Uterus (tissue), 4 donors: ENCODE measurements around the gene PARP4. TPM values are rescaled to one million over a fixed set of nuclear protein-coding genes. Genes with fewer than 3 reads are reported as not detected.
"Not testable (repeated sequence)": the region's sequence is repeated elsewhere in the genome, so short reads cannot be mapped to it uniquely, and the experiment has no call there.

Experiments
- DNase-seq, 2 donors: peaks; one replicate each; pipeline ENCODE4 v3.0.0-alpha.2; 2019 to 2020
- H3K27ac ChIP-seq, 2 donors: fragments of 200-600 bp; sonication (generic); 1 replicate in 1 of 2; 2 replicates in 1 of 2; pipeline ENCODE4 v1.5.1; 2016 to 2018
- H3K27me3 ChIP-seq, 2 donors: fragments of 200-600 bp; sonication (generic); one replicate each; pipeline ENCODE4 v1.5.1; 2018 to 2019; ENCODE audit warnings: control low read depth in 1 of 2
- H3K36me3 ChIP-seq, 2 donors: fragments of 200-600 bp; sonication (generic); one replicate each; pipeline ENCODE4 v1.5.1; 2019; ENCODE audit warnings: control low read depth in 1 of 2
- H3K4me1 ChIP-seq, 2 donors: fragments of 200-600 bp; sonication (generic); one replicate each; pipeline ENCODE4 v1.5.1; 2018 to 2019; ENCODE audit warnings: control low read depth in 1 of 2
- H3K4me3 ChIP-seq, 2 donors: fragments of 200-600 bp; sonication (generic); 1 replicate in 1 of 2; 2 replicates in 1 of 2; pipeline ENCODE4 v1.5.1; 2018 to 2019; ENCODE audit warnings: mild to moderate bottlenecking in 1 of 2
- H3K9me3 ChIP-seq, 2 donors: fragments of 200-600 bp; sonication (generic); one replicate each; pipeline ENCODE4 v1.5.1; 2019; ENCODE audit warnings: control low read depth in 1 of 2
- POLR2A ChIP-seq, 2 donors: fragments of 450-650 bp; IDR thresholded peaks; one replicate each; pipeline ENCODE4 v1.6.1; 2016; ENCODE audit warnings: antibody characterized with exemption in 2 of 2, mild to moderate bottlenecking in 1 of 2, moderate library complexity in 1 of 2
- intact Hi-C: fragments of 100-400 bp; cut with DNase I; formaldehyde crosslinking; loops from one replicate; pipeline ENCODE4 v1.15.1; 2023; ENCODE audit warnings: low total_unique reads
- total RNA-seq, 4 donors: library from RNA; depleted of rRNA in 3 of 4; stranded (reverse); fragments of >200 nt in 3 of 4; gene quantifications; one replicate each; pipeline versions ENCODE4 v1.1.0 to v1.2.4, GENCODE V29; 2014 to 2023
- TF ChIP-seq, protein P1 (sequence below), 4 experiments: fragments of 200-600 bp in 2 of 4; fragments of 450-650 bp in 2 of 4; sonication (generic) in 2 of 4; IDR thresholded peaks; one replicate each; pipeline ENCODE4 v1.5.1; 2016 to 2019; ENCODE audit warnings: antibody characterized with exemption in 4 of 4, mild to moderate bottlenecking in 2 of 4, moderate library complexity in 1 of 4
- donor health status: DM: yes; HTN: yes; CAD: no.

The PARP4 gene
- total RNA-seq, 4 donors from 2014 or later, result 19.5 to 59.7 (median 43.1) TPM

DNA sequence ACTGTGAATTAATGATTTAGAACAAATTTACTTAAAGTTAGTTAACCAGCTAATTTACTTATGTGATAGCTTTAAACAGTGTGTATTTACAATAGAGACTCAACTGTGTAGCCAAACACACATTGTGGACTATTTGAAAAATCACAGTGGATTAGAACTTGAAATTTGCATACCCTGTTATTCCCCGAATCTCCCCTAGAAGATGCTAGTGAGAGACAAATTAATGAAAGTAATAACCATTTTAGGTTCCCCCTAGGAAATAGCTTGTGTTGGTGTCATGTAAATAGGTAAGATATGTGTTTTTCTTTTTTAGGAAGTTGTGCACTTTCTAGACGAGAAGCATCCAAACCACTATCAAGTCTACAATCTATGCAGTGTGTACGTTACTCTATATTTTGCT is 104.7 kb downstream of the PARP4 start:
- TF ChIP-seq POLR2A (IDR thresholded peaks at IDR 0.05), result no peak
- TF ChIP-seq, protein P1, sequence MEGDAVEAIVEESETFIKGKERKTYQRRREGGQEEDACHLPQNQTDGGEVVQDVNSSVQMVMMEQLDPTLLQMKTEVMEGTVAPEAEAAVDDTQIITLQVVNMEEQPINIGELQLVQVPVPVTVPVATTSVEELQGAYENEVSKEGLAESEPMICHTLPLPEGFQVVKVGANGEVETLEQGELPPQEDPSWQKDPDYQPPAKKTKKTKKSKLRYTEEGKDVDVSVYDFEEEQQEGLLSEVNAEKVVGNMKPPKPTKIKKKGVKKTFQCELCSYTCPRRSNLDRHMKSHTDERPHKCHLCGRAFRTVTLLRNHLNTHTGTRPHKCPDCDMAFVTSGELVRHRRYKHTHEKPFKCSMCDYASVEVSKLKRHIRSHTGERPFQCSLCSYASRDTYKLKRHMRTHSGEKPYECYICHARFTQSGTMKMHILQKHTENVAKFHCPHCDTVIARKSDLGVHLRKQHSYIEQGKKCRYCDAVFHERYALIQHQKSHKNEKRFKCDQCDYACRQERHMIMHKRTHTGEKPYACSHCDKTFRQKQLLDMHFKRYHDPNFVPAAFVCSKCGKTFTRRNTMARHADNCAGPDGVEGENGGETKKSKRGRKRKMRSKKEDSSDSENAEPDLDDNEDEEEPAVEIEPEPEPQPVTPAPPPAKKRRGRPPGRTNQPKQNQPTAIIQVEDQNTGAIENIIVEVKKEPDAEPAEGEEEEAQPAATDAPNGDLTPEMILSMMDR (IDR thresholded peaks at IDR 0.05), result no peak
- Histone ChIP-seq H3K9me3 (no peaks in the 10 kb centered on the region), H3K4me3 (no peak overlapping the region), H3K36me3 (no peaks in the 10 kb centered on the region), H3K27ac (no peak overlapping the region), H3K27me3 (no peaks in the 10 kb centered on the region), H3K4me1 (no peaks in the 10 kb centered on the region)
- no peak for DNase-seq
- intact Hi-C loops, result no loop called here

DNA sequence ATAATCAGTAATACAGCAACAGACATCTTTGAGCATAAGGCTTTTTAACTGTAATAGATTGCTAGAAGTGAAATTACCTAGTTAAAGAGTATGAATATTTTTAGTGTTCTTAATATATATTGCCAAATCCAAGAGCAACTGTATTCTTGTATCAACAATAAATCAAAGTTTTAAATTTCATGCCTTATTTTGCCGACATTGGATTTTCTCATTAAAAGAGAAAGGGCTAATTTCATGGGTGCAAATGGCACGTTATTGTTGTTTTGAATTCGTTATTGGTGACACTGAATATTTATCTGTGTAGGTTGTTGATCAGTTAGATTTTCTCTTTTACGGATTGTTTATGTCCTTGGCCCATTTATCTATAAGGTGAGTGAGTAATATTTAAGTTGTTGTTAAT is 106.1 kb downstream of the PARP4 start:
- Histone ChIP-seq H3K27ac (no peak overlapping the region), H3K4me1 (no peaks in the 10 kb centered on the region), H3K4me3 (no peak overlapping the region), H3K27me3 (no peaks in the 10 kb centered on the region), H3K9me3 (no peaks in the 10 kb centered on the region), H3K36me3 (no peaks in the 10 kb centered on the region)
- TF ChIP-seq, protein P1 (IDR thresholded peaks at IDR 0.05), result no peak
- TF ChIP-seq POLR2A (IDR thresholded peaks at IDR 0.05), result no peak
- DNase-seq, result no peak
- intact Hi-C loops, result no loop called here

DNA sequence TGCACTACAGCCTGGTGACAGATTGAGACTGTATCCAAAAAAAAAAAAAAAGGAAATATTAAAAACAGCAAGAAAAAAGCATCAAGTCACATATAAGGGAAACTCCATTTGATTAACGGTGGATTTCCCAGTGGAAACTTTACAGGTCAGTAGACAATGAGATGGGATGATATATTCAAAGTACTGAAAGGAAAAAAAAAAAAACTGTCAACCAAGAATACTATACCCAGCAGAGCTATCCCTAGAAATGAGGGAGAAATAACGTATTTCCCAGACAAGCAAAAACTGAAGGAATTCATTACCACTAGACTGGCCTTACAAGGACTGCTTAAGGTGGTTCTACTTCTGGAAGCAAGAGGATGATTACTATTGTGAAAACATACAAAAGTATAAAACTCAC is 115.8 kb downstream of the PARP4 start:
- Histone ChIP-seq H3K9me3 (peaks cover 0 to 5% of the 10 kb centered on the region in 2 donors), H3K4me1 (no peaks in the 10 kb centered on the region), H3K27me3 (no peaks in the 10 kb centered on the region), H3K4me3 (no peak overlapping the region), H3K36me3 (no peaks in the 10 kb centered on the region), H3K27ac (no peak overlapping the region)
- TF ChIP-seq, protein P1 (IDR thresholded peaks at IDR 0.05), result no peak
- no peak for TF ChIP-seq POLR2A (IDR thresholded peaks at IDR 0.05)
- no peak for DNase-seq
- intact Hi-C loops, result no loop called here

DNA sequence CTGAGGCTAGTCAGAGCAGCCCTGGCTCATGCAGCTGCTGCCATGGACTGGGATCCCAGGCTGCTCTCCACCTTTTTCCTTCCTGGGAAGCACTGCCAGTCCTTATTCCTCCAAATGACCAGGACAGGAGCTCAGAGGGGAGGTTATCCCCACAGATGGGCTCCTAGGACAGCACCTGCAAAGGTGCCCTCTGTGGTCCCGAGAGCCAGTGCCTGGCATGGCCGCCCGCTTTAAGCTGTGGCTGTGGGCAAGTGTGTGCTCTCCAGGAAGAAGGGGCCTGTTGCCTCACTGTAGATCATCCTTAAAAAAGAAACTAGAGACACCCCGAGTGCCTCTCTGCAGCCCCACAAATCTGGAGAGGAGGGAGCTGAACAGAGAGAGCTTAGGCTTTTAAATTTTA is 119.6 kb downstream of the PARP4 start:
- DNase-seq, result no peak
- peaks cover 0 to 5% of the 10 kb centered on the region in 2 donors for H3K9me3 ChIP-seq
- no peak for TF ChIP-seq POLR2A (IDR thresholded peaks at IDR 0.05)
- TF ChIP-seq, protein P1 (IDR thresholded peaks at IDR 0.05), result no peak

DNA sequence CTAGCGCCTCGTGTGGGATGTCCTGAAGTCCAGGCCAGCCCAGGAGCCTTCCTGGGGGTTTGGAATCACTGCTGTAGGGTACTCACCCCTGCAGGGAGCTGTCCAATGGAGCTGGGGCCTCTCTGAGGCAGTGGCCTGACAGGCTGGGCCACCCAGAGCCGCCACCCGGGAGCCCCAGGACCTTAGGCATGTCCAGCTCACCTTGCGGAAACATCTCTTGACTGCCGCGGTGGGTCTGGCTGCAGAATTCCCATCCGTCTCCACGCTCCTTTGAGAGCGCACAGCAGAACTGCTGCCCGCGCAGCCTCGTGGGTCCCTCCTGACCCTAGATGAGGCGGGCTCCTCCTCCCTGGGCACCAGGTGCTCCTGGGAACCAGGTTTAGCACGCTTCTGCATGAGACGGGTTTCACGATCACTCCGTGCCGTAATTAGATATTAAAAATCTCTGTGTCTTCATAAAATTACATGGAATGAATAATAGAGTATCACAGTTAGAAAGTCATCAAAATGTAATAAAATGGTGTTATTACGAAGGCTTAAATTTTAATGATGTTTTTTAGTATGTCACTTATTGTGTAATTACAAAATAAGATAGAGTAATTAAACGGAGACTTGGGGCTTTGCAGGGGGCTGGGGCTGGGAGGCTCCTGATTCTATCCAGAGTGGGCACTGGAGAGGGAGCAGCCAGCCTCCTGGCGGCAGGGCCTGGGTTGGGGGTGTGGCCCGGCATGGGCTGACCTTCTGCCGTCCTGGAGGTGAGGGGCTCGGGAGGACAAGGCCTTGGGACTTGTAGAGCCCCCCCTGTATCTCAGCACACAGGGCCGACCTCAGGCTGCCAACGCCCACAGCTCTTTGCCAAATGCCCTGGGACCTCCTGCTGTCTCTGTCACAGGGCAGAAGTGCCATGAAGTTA is 120.6 kb downstream of the PARP4 start:
- H3K27me3 ChIP-seq, H3K9me3 ChIP-seq, H3K4me3 ChIP-seq, DNase-seq, H3K4me1 ChIP-seq, H3K36me3 ChIP-seq, intact Hi-C loops, H3K27ac ChIP-seq: not testable (repeated sequence)

More for the DNA sequence above, 119.6 kb downstream of the PARP4 start:
- Histone ChIP-seq H3K27ac (no peak overlapping the region), H3K36me3 (no peaks in the 10 kb centered on the region), H3K4me3 (no peak overlapping the region), H3K4me1 (no peaks in the 10 kb centered on the region), H3K27me3 (no peaks in the 10 kb centered on the region)
- intact Hi-C loops, result no loop called here

DNA sequence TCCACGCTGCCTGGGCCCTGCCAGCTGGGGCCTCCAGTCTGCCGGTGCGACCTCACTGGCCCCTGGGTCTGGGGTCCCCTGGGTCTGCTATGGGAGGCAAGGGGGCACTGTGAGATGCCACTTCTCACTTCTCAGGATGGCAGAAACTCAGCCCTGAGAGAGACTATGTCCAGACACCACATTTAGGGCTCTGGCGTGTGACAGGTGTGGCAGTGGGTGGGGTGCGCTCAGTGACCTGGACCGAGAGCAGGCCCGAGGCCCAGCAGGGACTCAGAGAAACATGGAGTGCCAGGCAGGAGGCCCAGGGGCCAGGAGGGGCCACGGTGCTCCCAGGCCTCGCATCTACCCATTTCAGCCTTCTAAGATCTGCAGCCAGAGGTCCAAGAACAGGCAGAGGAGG is 121.8 kb downstream of the PARP4 start:
- H3K4me1 ChIP-seq, H3K27me3 ChIP-seq: not testable (repeated sequence)

More for the DNA sequence above, 121.8 kb downstream of the PARP4 start:
- H3K36me3 ChIP-seq, intact Hi-C loops, H3K9me3 ChIP-seq, H3K4me3 ChIP-seq, H3K27ac ChIP-seq, DNase-seq: not testable (repeated sequence)
